ENCODE data around the gene ARVCF. TPM values are rescaled to one million over a fixed set of nuclear protein-coding genes. Genes with fewer than 3 reads are reported as not detected.

ARVCF gene
- total RNA-seq, 4 donors from 2014 or later, result 32.5 to 61.5 (median 39.5) TPM

- H3K27me3 ChIP-seq, result no peaks in the 10 kb centered on the region
- peaks cover 4 to 93% (median 26%) of the 10 kb centered on the region in 3 donors for H3K4me1 ChIP-seq
- no peak for ATAC-seq
- no peaks in the 10 kb centered on the region for H3K9me3 ChIP-seq
- TF ChIP-seq EP300 (IDR thresholded peaks at IDR 0.05) (no peak), CTCF (IDR thresholded peaks at IDR 0.05) (no peak), POLR2A (IDR thresholded peaks at IDR 0.05) (no peak), POLR2AphosphoS5 (IDR thresholded peaks at IDR 0.05) (no peak)
- no peak overlapping the region for H3K4me3 ChIP-seq
- H3K36me3 ChIP-seq, result no peaks in the 10 kb centered on the region
- H3K27ac ChIP-seq, result peak overlapping the region in 3 of 4 donors; percentile 84 to 96 (median 93)
- WGBS, 2 donors (ENCODE audit: low coverage in 1 of 2), result 65 to 67% methylated on average over 5 to 8 of the region's 9 CpGs
These were observed 68.4 kb downstream of the ARVCF start for GRCh38 chr22:19948057-19948760.

DNA sequence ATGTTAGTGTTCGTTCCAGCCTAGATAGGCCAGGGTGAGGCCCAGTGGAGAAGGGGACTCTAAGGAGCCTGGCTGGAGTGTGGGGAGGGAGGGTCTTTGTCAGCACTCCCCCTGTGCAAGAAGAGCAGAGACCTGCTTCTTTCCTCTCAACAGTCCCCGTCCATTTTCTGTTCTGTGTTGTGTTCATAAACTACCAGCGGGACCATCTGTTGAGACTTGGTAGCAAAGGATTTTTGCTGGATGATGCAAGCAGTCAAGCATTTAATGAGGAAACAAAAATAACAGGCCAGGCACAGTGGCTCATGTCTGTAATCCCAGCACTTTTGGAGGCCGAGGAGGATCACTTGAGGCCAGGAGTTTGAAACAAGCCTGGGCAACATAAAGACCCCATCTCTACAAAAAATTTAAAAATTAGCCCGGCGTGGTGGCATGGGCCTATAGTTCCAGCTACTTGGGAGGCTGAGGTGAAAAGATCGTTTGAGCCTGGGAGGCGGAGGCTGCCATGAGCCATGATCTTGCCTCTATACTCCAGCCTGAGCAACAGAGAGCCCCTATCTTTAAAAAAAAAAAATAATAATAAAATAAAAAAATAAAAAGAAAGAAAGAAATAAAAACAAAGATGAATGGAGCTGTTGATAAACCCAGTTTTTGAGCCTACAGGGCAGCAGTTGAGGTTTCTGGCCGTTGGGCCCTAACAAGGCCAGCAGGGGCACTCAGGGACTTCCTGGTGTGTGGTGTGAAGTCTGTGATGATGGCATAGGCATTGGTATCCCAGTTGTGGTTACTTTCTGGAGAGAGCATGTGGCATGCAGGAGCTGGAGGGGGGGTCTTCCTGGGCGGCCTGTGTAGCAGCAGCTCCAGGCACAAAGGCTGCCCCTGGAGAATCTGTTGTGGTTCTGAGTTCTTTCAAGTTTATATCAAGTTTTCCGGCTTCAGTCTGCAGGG lies 73.3 kb downstream of the ARVCF start:
- Histone ChIP-seq H3K27me3 (no peaks in the 10 kb centered on the region), H3K4me1 (peaks cover 4 to 90% (median 28%) of the 10 kb centered on the region in 3 donors)
- WGBS, 2 donors (ENCODE audit: low coverage in 1 of 2), result 48 to 55% methylated on average over 5 to 6 of the region's 11 CpGs

GRCh38 chr22:19942157-19943081 lies 74.2 kb downstream of the ARVCF start:
- H3K36me3 ChIP-seq, result peaks cover 0 to 4% of the 10 kb centered on the region in 2 donors
- 0 to 4% methylated on average over 2 to 3 of the region's 8 CpGs for WGBS, 2 donors (ENCODE audit: low coverage in 1 of 2)
- no peaks in the 10 kb centered on the region for H3K27me3 ChIP-seq
- peak overlapping the region; percentile 92 to 98 (median 96) for H3K27ac ChIP-seq
- ATAC-seq, result peak; percentile 72
- peaks cover 4 to 83% (median 26%) of the 10 kb centered on the region in 3 donors for H3K4me1 ChIP-seq
- no peak for TF ChIP-seq POLR2A (IDR thresholded peaks at IDR 0.05)
- TF ChIP-seq CTCF (IDR thresholded peaks at IDR 0.05), result no peak
- TF ChIP-seq POLR2AphosphoS5 (IDR thresholded peaks at IDR 0.05), result no peak
- TF ChIP-seq EP300 (IDR thresholded peaks at IDR 0.05), result no peak
- H3K9me3 ChIP-seq, result no peaks in the 10 kb centered on the region
- peak overlapping the region; percentile 72 to 93 for H3K4me3 ChIP-seq

More for the DNA sequence above, 73.3 kb downstream of the ARVCF start:
- Histone ChIP-seq H3K4me3 (peak overlapping the region; percentile 72 to 93), H3K27ac (peak overlapping the region; percentile 92 to 98 (median 96)), H3K9me3 (no peaks in the 10 kb centered on the region), H3K36me3 (no peaks in the 10 kb centered on the region)
- TF ChIP-seq POLR2A (IDR thresholded peaks at IDR 0.05) (peak in 1 of 2 donors; percentile 25), POLR2AphosphoS5 (IDR thresholded peaks at IDR 0.05) (peak; percentile 85), EP300 (IDR thresholded peaks at IDR 0.05) (no peak), CTCF (IDR thresholded peaks at IDR 0.05) (no peak)
- peak; percentile 68 for ATAC-seq

DNA sequence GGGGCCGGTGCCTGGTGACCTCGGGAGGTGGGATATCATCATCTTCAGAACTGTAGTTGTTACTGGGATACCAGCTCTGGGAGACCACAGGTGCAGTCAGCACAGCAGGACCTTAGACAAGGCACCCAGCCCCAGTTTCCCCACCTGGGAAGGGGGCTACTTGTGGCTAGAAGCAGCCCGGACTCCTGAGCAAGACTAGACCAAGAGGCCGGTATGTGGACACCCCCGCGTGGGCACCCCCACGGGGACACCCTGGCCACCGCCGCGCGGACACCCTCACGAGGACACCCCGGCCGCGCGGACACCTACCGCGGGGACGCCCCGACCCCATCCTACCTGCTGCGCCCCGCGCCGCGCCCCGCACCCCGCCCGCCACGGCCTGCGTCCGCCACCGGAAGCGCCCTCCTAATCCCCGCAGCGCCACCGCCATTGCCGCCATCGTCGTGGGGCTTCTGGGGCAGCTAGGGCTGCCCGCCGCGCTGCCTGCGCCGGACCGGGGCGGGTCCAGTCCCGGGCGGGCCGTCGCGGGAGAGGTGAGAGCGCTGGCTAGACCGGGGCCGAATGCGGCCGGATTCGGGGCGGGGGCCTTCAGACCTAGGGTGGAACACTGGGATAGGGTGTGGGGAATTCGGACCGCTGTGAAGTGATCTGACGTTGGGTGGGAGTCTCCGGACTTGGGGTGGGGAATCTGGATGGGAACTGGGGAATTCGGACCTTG lies 75.1 kb downstream of the ARVCF start, which contains the start of the genes COMT and TXNRD2:
TSS of gene COMT (plus strand) at position 408 of the 718 bp plus-strand sequence. CDS start 20,755 bp downstream, outside the sequence.
TSS of gene TXNRD2 (minus strand) at position 454 of the 718 bp plus-strand sequence. CDS start at position 439, 15 bp downstream.
- TF ChIP-seq POLR2AphosphoS5 (IDR thresholded peaks at IDR 0.05) (peak; percentile 75), CTCF (IDR thresholded peaks at IDR 0.05) (peak in 1 of 4 experiments; percentile 30), EP300 (IDR thresholded peaks at IDR 0.05) (no peak), POLR2A (IDR thresholded peaks at IDR 0.05) (peak; percentile 63 to 78)
- 0% methylated on average over 2 to 3 of the region's 63 CpGs for WGBS, 2 donors (ENCODE audit: low coverage in 1 of 2)

More for the DNA sequence above, 75.1 kb downstream of the ARVCF start, which contains the start of the genes COMT and TXNRD2:
- no peaks in the 10 kb centered on the region for H3K27me3 ChIP-seq
- H3K36me3 ChIP-seq, result peaks cover 0 to 6% of the 10 kb centered on the region in 2 donors
- peak; percentile 89 for ATAC-seq
- peak within 1 kb of the TSS; percentile 92 to 98 (median 96) for H3K27ac ChIP-seq
- no peaks in the 10 kb centered on the region for H3K9me3 ChIP-seq
- peaks cover 4 to 74% (median 21%) of the 10 kb centered on the region in 3 donors for H3K4me1 ChIP-seq
- peak within 1 kb of the TSS; percentile 72 to 93 for H3K4me3 ChIP-seq

Data from gastroesophageal sphincter (tissue), 4 donors.